Measurements from ENCODE around the gene S100P. TPM values are rescaled to one million over a fixed set of nuclear protein-coding genes. Genes with fewer than 3 reads are reported as not detected.

The S100P gene
- total and polyA plus RNA-seq, 2 of the 4 experiments (the other 2 are of a cell fraction): not detected

DNA sequence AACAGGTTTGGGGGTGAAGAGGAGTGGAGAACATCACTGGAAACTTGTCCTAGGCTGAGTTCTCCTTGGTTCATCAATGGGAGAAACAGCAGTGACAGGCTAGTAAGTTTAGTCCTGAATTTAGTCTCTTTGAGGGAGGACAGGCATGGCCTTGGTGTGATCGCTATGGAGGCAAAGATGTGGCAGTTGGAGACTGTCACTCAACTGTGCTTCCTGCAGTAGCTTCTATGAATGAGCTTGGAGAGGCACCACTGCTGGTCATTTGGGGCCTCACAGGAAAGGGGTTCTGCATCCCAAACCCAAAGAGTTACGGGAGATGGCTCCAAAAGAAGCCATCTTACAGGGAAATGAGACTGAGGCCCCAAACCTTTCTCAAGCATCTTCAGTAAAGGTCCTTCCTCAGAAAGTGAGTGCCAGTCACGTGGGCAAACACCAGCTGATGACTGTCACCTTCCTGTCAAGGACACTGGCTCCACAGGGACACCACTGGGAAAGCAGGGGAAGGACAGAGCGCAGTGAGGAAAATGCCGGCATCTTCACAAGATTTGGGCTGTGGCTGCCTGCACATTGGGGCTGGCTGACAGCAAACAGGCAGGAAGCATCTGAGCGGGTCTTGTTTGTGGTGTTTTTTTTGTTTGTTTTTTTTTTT lies 46.0 kb upstream of the S100P start:
- H2AFZ ChIP-seq (replicated peaks; ENCODE audit: low read length, poor library complexity): no peak overlapping the region
- H3K27ac ChIP-seq (ENCODE audit: insufficient read depth, low read length): no peak overlapping the region
- H3K4me3 ChIP-seq (ENCODE audit: insufficient read depth, low read depth, low read length): no peak overlapping the region
- dilution Hi-C loops (cut with HindIII; ENCODE audit: low sequenced_read_pairs, unreplicated experiment) (no loop called here), intact Hi-C loops (cut with micrococcal nuclease) (no loop called here), in situ Hi-C loops (cut with MboI; ENCODE audit: low sequenced_read_pairs) (no loop called here)
- H2BK5ac ChIP-seq (ENCODE audit: low read depth, low read length, poor library complexity, severe bottlenecking): no peak overlapping the region
- H4K5ac ChIP-seq (ENCODE audit: low read depth, low read length): no peak overlapping the region
- no peak overlapping the region for H3K4me2 ChIP-seq (ENCODE audit: low read depth, low read length)
- H2BK120ac ChIP-seq (ENCODE audit: low read depth, low read length): no peak overlapping the region
- H2BK20ac ChIP-seq (ENCODE audit: low read depth, low read length): no peak overlapping the region
- H4K20me1 ChIP-seq (ENCODE audit: insufficient read depth, low read length): peaks cover 13% of the 10 kb centered on the region
- no peak overlapping the region for H3K4ac ChIP-seq (ENCODE audit: low read depth, low read length)
- H3K4me1 ChIP-seq (ENCODE audit: control insufficient read depth, insufficient read depth, low read length): peaks cover 5% of the 10 kb centered on the region; the same call in 1 of the 2 replicates
- no peak overlapping the region for H3K14ac ChIP-seq (replicated peaks; ENCODE audit: low read depth, low read length)
- peaks cover 11 to 16% of the 10 kb centered on the region in 2 experiments for H3K79me1 ChIP-seq (ENCODE audit: low read depth in 1 of 2, low read length in 2 of 2)
- H4K91ac ChIP-seq (ENCODE audit: insufficient read depth, low read depth, low read length): no peak overlapping the region
- H4K8ac ChIP-seq (ENCODE audit: low read depth in 2 of 2, low read length in 2 of 2): no peak overlapping the region
- TF ChIP-seq USF2 (IDR thresholded peaks at IDR 0.05; ENCODE audit: low read depth, low read length) (no peak), CEBPB (IDR thresholded peaks at IDR 0.05; ENCODE audit: low read depth, low read length) (no peak), FOS (IDR thresholded peaks at IDR 0.05; ENCODE audit: low read depth, low read length) (no peak), MAFK (IDR thresholded peaks at IDR 0.05; ENCODE audit: low read depth, low read length) (no peak), RAD21 (IDR thresholded peaks at IDR 0.05; ENCODE audit: low read length) (no peak), MXI1 (IDR thresholded peaks at IDR 0.05; ENCODE audit: borderline replicate concordance, low read depth, low read length) (no peak), BHLHE40 (IDR thresholded peaks at IDR 0.05; ENCODE audit: low read depth, low read length) (no peak), RCOR1 (IDR thresholded peaks at IDR 0.05; ENCODE audit: insufficient replicate concordance, low read length) (no peak), MAZ (IDR thresholded peaks at IDR 0.05; ENCODE audit: borderline replicate concordance, low read depth, low read length) (no peak), NFE2L2 (IDR thresholded peaks at IDR 0.05; ENCODE audit: low read depth, low read length) (no peak), CHD1 (IDR thresholded peaks at IDR 0.05; ENCODE audit: low read depth, low read length) (no peak), RFX5 (IDR thresholded peaks at IDR 0.05; ENCODE audit: low read depth, low read length) (no peak), SMC3 (IDR thresholded peaks at IDR 0.05; ENCODE audit: low read depth, low read length) (no peak), POLR2A (IDR thresholded peaks at IDR 0.05; ENCODE audit: low read depth, low read length) (no peak), CTCF (conservative IDR thresholded peaks at IDR 0.05; ENCODE audit: low read depth, low read length) (no peak)
- TF ChIP-seq, protein P1, sequence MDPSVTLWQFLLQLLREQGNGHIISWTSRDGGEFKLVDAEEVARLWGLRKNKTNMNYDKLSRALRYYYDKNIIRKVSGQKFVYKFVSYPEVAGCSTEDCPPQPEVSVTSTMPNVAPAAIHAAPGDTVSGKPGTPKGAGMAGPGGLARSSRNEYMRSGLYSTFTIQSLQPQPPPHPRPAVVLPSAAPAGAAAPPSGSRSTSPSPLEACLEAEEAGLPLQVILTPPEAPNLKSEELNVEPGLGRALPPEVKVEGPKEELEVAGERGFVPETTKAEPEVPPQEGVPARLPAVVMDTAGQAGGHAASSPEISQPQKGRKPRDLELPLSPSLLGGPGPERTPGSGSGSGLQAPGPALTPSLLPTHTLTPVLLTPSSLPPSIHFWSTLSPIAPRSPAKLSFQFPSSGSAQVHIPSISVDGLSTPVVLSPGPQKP (IDR thresholded peaks at IDR 0.05; ENCODE audit: borderline replicate concordance, low read depth, low read length): no peak
- H3K36me3 ChIP-seq (ENCODE audit: control insufficient read depth, insufficient read depth, low read length): peaks cover 5% of the 10 kb centered on the region
- ATAC-seq (ENCODE audit: low read depth) (no peak), DNase-seq (no peak)
- H3K23ac ChIP-seq (ENCODE audit: low read depth, low read length): no peak overlapping the region
- H2AK9ac ChIP-seq (replicated peaks; ENCODE audit: low read depth, low read length, poor library complexity): no peak overlapping the region
- POLR2A ChIA-PET (ENCODE audit: unreplicated experiment): no interaction called here
- CTCF ChIA-PET: no interaction called here
- no peak overlapping the region for H2AK5ac ChIP-seq (ENCODE audit: low read depth, low read length)
- no peak overlapping the region for H3K56ac ChIP-seq (ENCODE audit: extremely low read depth, insufficient read depth, low read length)
- H3K9ac ChIP-seq (ENCODE audit: low read depth, low read length): no peak overlapping the region
- no TSS peak for BruUV-seq (replicated peaks)
- H3K27me3 ChIP-seq (ENCODE audit: control insufficient read depth, insufficient read depth, low read length): peaks cover 2% of the 10 kb centered on the region; the same call in 1 of the 2 replicates
- H2BK15ac ChIP-seq (ENCODE audit: low read depth, low read length): no peak overlapping the region
- H3K9me3 ChIP-seq (ENCODE audit: control insufficient read depth, insufficient read depth, low read length): no peaks in the 10 kb centered on the region
- H3K18ac ChIP-seq (ENCODE audit: low read depth, low read length): no peak overlapping the region
- 0% methylated on average over 1 of the region's 6 CpGs; no CpG with 5 or more reads in 1 of the 2 experiments for WGBS, 2 experiments (ENCODE audit: extremely low coverage in 2 of 2, insufficient read length in 1 of 2)
- H3K9me1 ChIP-seq (ENCODE audit: insufficient read depth, low read length): peaks cover 9% of the 10 kb centered on the region
